GM23338 (cell line): ENCODE data around the gene NUP98. TPM values are rescaled to one million over a fixed set of nuclear protein-coding genes. Genes with fewer than 3 reads are reported as not detected.

Source experiments
- ATAC-seq: fragments of 200-7000 bp; cut with Tn5 transposase; 3 replicates; pipeline ENCODE4 v1.9.1; 2020
- DNase-seq: peaks from one replicate; pipeline ENCODE4 v3.0.0-alpha.2; 2015; ENCODE audit warnings: low spot score
- H2AFZ ChIP-seq: fragments of 200-600 bp; sonication (generic); 2 replicates; pipeline ENCODE4 v1.8.0; 2016; ENCODE audit warnings: antibody characterized with exemption, mild to moderate bottlenecking, moderate library complexity
- H3F3A ChIP-seq: fragments of 200-600 bp; sonication (generic); replicated peaks from 2 replicates; pipeline ENCODE4 v1.8.0; 2017; ENCODE audit warnings: antibody characterized with exemption, mixed run types, low read depth
- H3K27ac ChIP-seq: fragments of 200-600 bp; sonication (generic); 2 replicates; pipeline ENCODE4 v1.6.1; 2016; ENCODE audit warnings: low read depth
- H3K27me3 ChIP-seq: fragments of 200-600 bp; sonication (generic); 2 replicates; pipeline ENCODE4 v1.8.0; 2016; ENCODE audit warnings: mild to moderate bottlenecking, mixed run types, moderate library complexity; ENCODE audit not compliant: insufficient read depth
- H3K36me3 ChIP-seq: fragments of 200-600 bp; sonication (generic); 2 replicates; pipeline ENCODE4 v1.8.0; 2016; ENCODE audit warnings: mild to moderate bottlenecking; ENCODE audit not compliant: insufficient read depth
- H3K4me1 ChIP-seq: fragments of 200-600 bp; sonication (generic); 2 replicates; pipeline ENCODE4 v1.8.0; 2016; ENCODE audit warnings: mild to moderate bottlenecking, moderate library complexity; ENCODE audit not compliant: insufficient read depth
- H3K4me2 ChIP-seq: fragments of 200-600 bp; sonication (generic); 2 replicates; pipeline ENCODE4 v1.7.1; 2017; ENCODE audit warnings: mixed run types
- H3K4me3 ChIP-seq: fragments of 200-600 bp; sonication (generic); 2 replicates; pipeline ENCODE4 v1.6.1; 2016; ENCODE audit warnings: mixed run types
- H3K79me2 ChIP-seq: fragments of 200-600 bp; sonication (generic); replicated peaks from 2 replicates; pipeline ENCODE4 v1.8.0; 2017; ENCODE audit warnings: mild to moderate bottlenecking; ENCODE audit not compliant: insufficient read depth
- H3K9me2 ChIP-seq: fragments of 200-600 bp; sonication (generic); 2 replicates; pipeline ENCODE4 v1.8.0; 2017; ENCODE audit not compliant: insufficient read depth
- H4K20me1 ChIP-seq: fragments of 200-600 bp; sonication (generic); replicated peaks from 2 replicates; pipeline ENCODE4 v1.8.0; 2017; ENCODE audit warnings: mild to moderate bottlenecking; ENCODE audit not compliant: insufficient read depth
- H3K27ac Mint-ChIP-seq: 2 replicates; pipeline ENCODE4 v1.8.0; 2020; ENCODE audit warnings: inconsistent platforms, mild to moderate bottlenecking, moderate library complexity, mixed read lengths
- H3K27me3 Mint-ChIP-seq: 3 replicates; pipeline ENCODE4 v1.8.0; 2022; ENCODE audit warnings: low read depth, mild to moderate bottlenecking, moderate library complexity, mixed read lengths, inconsistent platforms; ENCODE audit not compliant: insufficient read depth, poor library complexity
- H3K36me3 Mint-ChIP-seq: 3 replicates; pipeline ENCODE4 v1.8.0; 2021; ENCODE audit warnings: low read depth, mild to moderate bottlenecking, inconsistent platforms, moderate library complexity, mixed read lengths
- H3K4me1 Mint-ChIP-seq: 3 replicates; pipeline ENCODE4 v1.8.0; 2020; ENCODE audit warnings: mild to moderate bottlenecking, inconsistent platforms, mixed read lengths
- H3K4me3 Mint-ChIP-seq: 3 replicates; pipeline ENCODE4 v1.8.0; 2021; ENCODE audit warnings: moderate library complexity, mild to moderate bottlenecking, inconsistent platforms, mixed read lengths
- H3K9me3 Mint-ChIP-seq: 3 replicates; pipeline ENCODE4 v1.8.0; 2020; ENCODE audit warnings: moderate library complexity, mild to moderate bottlenecking, inconsistent platforms, mixed read lengths
- CREB1 ChIP-seq: fragments of 250-450 bp; sonication (Bioruptor Pico); IDR thresholded peaks from 2 replicates; pipeline ENCODE4 v1.5.0; 2020; ENCODE audit warnings: low read depth, mild to moderate bottlenecking, moderate library complexity
- EZH2 ChIP-seq: fragments of 200-600 bp; sonication (generic); IDR thresholded peaks from one replicate; pipeline ENCODE4 v1.8.0; 2017; ENCODE audit warnings: antibody characterized with exemption, mild to moderate bottlenecking, low read depth; ENCODE audit not compliant: unreplicated experiment
- EZH2phosphoT487 ChIP-seq: fragments of 200-600 bp; sonication (generic); IDR thresholded peaks from one replicate; pipeline ENCODE4 v1.8.1; 2018; ENCODE audit warnings: antibody characterized with exemption; ENCODE audit not compliant: unreplicated experiment
- JUNB ChIP-seq: IDR thresholded peaks from one replicate; pipeline ENCODE4 v1.6.1; 2016; ENCODE audit warnings: antibody characterized with exemption; ENCODE audit not compliant: unreplicated experiment
- NANOG ChIP-seq: IDR thresholded peaks from 2 replicates; pipeline ENCODE4 v1.6.1; 2016; ENCODE audit warnings: antibody characterized with exemption, borderline replicate concordance
- POLR2AphosphoS5 ChIP-seq: IDR thresholded peaks from 2 replicates; pipeline ENCODE4 v1.6.1; 2016; ENCODE audit warnings: antibody characterized with exemption, low read depth
- STAT1 ChIP-seq: IDR thresholded peaks from one replicate; pipeline ENCODE4 v1.6.1; 2016; ENCODE audit warnings: antibody characterized with exemption; ENCODE audit not compliant: unreplicated experiment
- ZNF114 ChIP-seq: fragments of 250-450 bp; sonication (Bioruptor Pico); IDR thresholded peaks from 2 replicates; pipeline ENCODE4 v1.5.0; 2020; ENCODE audit warnings: mild to moderate bottlenecking, moderate library complexity
- ZNF331 ChIP-seq: fragments of 250-450 bp; sonication (Bioruptor Pico); IDR thresholded peaks from 2 replicates; pipeline ENCODE4 v1.5.0; 2020; ENCODE audit warnings: low read depth, mild to moderate bottlenecking, moderate library complexity
- polyA plus RNA-seq: library from polyadenylated mRNA; unstranded; fragments of >200 nt; fragmentation: Nextera tagmentation; extraction: Ambion mirVana; gene quantifications from 2 replicates; pipeline ENCODE4 v1.2.1, GENCODE V29; 2016
- total RNA-seq: library from RNA; depleted of rRNA; stranded (reverse); fragments of >200 nt; shearing (Covaris generic); gene quantifications from 2 replicates; pipeline ENCODE4 v1.2.3, GENCODE V29; 2014
- TF ChIP-seq, protein P1 (sequence below): IDR thresholded peaks from 2 replicates; pipeline ENCODE4 v1.6.1; 2016; ENCODE audit warnings: antibody characterized with exemption
- TF ChIP-seq, protein P2 (sequence below): fragments of 250-450 bp; sonication (Bioruptor Pico); IDR thresholded peaks from 2 replicates; pipeline ENCODE4 v1.5.0; 2020; ENCODE audit warnings: mild to moderate bottlenecking, moderate library complexity
- TF ChIP-seq, protein P3 (sequence below), 2 experiments: fragments of 200-600 bp in 1 of 2; sonication (generic) in 1 of 2; conservative IDR thresholded peaks; 2 replicates each; pipeline versions ENCODE4 v1.5.1 to v1.6.1; 2016 to 2017; ENCODE audit warnings: antibody characterized with exemption in 2 of 2, low read depth in 2 of 2, mild to moderate bottlenecking in 2 of 2, moderate library complexity in 1 of 2
- TF ChIP-seq, protein P4 (sequence below): IDR thresholded peaks from one replicate; pipeline ENCODE4 v1.6.1; 2018; ENCODE audit warnings: antibody characterized with exemption; ENCODE audit not compliant: unreplicated experiment

The NUP98 gene
- total and polyA plus RNA-seq, 2 experiments from 2014 or later = 23.9 to 174 TPM

- H3K79me2 ChIP-seq = peaks cover 11% of the 10 kb centered on the region; the same call in 1 of the 2 replicates
- no peaks in the 10 kb centered on the region for H3K27me3 ChIP-seq
- H3F3A ChIP-seq = 0 out of 2 replicates have a peak, but pooled peaks cover 3% of the 10 kb centered on the region
- H3K27me3 Mint-ChIP-seq = peaks cover 11% of the 10 kb centered on the region
- TF ChIP-seq EZH2phosphoT487 (no peak), JUNB (no peak), POLR2AphosphoS5 (no peak), CREB1 (no peak), STAT1 (no peak), ZNF331 (CRISPR knock-in tag) (no peak), ZNF114 (CRISPR knock-in tag) (no peak), EZH2 (no peak), NANOG (no peak)
- TF ChIP-seq, protein P1, sequence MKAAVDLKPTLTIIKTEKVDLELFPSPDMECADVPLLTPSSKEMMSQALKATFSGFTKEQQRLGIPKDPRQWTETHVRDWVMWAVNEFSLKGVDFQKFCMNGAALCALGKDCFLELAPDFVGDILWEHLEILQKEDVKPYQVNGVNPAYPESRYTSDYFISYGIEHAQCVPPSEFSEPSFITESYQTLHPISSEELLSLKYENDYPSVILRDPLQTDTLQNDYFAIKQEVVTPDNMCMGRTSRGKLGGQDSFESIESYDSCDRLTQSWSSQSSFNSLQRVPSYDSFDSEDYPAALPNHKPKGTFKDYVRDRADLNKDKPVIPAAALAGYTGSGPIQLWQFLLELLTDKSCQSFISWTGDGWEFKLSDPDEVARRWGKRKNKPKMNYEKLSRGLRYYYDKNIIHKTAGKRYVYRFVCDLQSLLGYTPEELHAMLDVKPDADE = no peak
- TF ChIP-seq, protein P2, sequence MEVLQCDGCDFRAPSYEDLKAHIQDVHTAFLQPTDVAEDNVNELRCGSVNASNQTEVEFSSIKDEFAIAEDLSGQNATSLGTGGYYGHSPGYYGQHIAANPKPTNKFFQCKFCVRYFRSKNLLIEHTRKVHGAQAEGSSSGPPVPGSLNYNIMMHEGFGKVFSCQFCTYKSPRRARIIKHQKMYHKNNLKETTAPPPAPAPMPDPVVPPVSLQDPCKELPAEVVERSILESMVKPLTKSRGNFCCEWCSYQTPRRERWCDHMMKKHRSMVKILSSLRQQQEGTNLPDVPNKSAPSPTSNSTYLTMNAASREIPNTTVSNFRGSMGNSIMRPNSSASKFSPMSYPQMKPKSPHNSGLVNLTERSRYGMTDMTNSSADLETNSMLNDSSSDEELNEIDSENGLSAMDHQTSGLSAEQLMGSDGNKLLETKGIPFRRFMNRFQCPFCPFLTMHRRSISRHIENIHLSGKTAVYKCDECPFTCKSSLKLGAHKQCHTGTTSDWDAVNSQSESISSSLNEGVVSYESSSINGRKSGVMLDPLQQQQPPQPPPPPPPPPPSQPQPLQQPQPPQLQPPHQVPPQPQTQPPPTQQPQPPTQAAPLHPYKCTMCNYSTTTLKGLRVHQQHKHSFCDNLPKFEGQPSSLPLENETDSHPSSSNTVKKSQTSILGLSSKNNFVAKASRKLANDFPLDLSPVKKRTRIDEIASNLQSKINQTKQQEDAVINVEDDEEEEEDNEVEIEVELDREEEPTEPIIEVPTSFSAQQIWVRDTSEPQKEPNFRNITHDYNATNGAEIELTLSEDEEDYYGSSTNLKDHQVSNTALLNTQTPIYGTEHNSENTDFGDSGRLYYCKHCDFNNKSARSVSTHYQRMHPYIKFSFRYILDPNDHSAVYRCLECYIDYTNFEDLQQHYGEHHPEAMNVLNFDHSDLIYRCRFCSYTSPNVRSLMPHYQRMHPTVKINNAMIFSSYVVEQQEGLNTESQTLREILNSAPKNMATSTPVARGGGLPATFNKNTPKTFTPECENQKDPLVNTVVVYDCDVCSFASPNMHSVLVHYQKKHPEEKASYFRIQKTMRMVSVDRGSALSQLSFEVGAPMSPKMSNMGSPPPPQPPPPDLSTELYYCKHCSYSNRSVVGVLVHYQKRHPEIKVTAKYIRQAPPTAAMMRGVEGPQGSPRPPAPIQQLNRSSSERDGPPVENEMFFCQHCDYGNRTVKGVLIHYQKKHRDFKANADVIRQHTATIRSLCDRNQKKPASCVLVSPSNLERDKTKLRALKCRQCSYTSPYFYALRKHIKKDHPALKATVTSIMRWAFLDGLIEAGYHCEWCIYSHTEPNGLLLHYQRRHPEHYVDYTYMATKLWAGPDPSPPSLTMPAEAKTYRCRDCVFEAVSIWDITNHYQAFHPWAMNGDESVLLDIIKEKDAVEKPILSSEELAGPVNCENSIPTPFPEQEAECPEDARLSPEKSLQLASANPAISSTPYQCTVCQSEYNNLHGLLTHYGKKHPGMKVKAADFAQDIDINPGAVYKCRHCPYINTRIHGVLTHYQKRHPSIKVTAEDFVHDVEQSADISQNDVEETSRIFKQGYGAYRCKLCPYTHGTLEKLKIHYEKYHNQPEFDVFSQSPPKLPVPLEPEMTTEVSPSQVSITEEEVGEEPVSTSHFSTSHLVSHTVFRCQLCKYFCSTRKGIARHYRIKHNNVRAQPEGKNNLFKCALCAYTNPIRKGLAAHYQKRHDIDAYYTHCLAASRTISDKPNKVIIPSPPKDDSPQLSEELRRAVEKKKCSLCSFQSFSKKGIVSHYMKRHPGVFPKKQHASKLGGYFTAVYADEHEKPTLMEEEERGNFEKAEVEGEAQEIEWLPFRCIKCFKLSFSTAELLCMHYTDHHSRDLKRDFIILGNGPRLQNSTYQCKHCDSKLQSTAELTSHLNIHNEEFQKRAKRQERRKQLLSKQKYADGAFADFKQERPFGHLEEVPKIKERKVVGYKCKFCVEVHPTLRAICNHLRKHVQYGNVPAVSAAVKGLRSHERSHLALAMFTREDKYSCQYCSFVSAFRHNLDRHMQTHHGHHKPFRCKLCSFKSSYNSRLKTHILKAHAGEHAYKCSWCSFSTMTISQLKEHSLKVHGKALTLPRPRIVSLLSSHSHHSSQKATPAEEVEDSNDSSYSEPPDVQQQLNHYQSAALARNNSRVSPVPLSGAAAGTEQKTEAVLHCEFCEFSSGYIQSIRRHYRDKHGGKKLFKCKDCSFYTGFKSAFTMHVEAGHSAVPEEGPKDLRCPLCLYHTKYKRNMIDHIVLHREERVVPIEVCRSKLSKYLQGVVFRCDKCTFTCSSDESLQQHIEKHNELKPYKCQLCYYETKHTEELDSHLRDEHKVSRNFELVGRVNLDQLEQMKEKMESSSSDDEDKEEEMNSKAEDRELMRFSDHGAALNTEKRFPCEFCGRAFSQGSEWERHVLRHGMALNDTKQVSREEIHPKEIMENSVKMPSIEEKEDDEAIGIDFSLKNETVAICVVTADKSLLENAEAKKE (CRISPR knock-in tag) = no peak
- TF ChIP-seq, protein P3, sequence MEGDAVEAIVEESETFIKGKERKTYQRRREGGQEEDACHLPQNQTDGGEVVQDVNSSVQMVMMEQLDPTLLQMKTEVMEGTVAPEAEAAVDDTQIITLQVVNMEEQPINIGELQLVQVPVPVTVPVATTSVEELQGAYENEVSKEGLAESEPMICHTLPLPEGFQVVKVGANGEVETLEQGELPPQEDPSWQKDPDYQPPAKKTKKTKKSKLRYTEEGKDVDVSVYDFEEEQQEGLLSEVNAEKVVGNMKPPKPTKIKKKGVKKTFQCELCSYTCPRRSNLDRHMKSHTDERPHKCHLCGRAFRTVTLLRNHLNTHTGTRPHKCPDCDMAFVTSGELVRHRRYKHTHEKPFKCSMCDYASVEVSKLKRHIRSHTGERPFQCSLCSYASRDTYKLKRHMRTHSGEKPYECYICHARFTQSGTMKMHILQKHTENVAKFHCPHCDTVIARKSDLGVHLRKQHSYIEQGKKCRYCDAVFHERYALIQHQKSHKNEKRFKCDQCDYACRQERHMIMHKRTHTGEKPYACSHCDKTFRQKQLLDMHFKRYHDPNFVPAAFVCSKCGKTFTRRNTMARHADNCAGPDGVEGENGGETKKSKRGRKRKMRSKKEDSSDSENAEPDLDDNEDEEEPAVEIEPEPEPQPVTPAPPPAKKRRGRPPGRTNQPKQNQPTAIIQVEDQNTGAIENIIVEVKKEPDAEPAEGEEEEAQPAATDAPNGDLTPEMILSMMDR (conservative IDR thresholded peaks at IDR 0.05; ENCODE audit: low read depth in 2 of 2) = no peak
- TF ChIP-seq, protein P4, sequence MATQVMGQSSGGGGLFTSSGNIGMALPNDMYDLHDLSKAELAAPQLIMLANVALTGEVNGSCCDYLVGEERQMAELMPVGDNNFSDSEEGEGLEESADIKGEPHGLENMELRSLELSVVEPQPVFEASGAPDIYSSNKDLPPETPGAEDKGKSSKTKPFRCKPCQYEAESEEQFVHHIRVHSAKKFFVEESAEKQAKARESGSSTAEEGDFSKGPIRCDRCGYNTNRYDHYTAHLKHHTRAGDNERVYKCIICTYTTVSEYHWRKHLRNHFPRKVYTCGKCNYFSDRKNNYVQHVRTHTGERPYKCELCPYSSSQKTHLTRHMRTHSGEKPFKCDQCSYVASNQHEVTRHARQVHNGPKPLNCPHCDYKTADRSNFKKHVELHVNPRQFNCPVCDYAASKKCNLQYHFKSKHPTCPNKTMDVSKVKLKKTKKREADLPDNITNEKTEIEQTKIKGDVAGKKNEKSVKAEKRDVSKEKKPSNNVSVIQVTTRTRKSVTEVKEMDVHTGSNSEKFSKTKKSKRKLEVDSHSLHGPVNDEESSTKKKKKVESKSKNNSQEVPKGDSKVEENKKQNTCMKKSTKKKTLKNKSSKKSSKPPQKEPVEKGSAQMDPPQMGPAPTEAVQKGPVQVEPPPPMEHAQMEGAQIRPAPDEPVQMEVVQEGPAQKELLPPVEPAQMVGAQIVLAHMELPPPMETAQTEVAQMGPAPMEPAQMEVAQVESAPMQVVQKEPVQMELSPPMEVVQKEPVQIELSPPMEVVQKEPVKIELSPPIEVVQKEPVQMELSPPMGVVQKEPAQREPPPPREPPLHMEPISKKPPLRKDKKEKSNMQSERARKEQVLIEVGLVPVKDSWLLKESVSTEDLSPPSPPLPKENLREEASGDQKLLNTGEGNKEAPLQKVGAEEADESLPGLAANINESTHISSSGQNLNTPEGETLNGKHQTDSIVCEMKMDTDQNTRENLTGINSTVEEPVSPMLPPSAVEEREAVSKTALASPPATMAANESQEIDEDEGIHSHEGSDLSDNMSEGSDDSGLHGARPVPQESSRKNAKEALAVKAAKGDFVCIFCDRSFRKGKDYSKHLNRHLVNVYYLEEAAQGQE = no peak
- H3K4me3 Mint-ChIP-seq = no peak overlapping the region
- H4K20me1 ChIP-seq = no peaks in the 10 kb centered on the region; the same call in 1 of the 2 replicates
- no peak overlapping the region for H3K4me3 ChIP-seq
- DNase-seq (no peak), ATAC-seq (no peak)
- no peak overlapping the region for H3K27ac Mint-ChIP-seq
- H3K27ac ChIP-seq = no peak overlapping the region
- no peaks in the 10 kb centered on the region for H3K36me3 ChIP-seq
- no peaks in the 10 kb centered on the region for H3K9me2 ChIP-seq
- no peak overlapping the region for H2AFZ ChIP-seq
- H3K4me2 ChIP-seq = no peak overlapping the region
- no peaks in the 10 kb centered on the region for H3K9me3 Mint-ChIP-seq
- H3K4me1 Mint-ChIP-seq = peaks cover 20% of the 10 kb centered on the region
- H3K36me3 Mint-ChIP-seq = no peaks in the 10 kb centered on the region; the same call in 2 of the 3 replicates
- H3K4me1 ChIP-seq = no peaks in the 10 kb centered on the region; the same call in 1 of the 2 replicates
Observed at GRCh38 chr11:3810951-3811350, 13.6 kb upstream of the NUP98 start.
